Stimulated activated CD4-positive, alpha-beta T cell treated with anti-CD3 and anti-CD28 coated beads, Interleukin-15, amount 100 ng/mL, for 1 hour (primary cell): ENCODE measurements around the gene HPS5.
"Not testable (repeated sequence)": the region's sequence is repeated elsewhere in the genome, so short reads cannot be mapped to it uniquely, and the experiment has no call there.

Experiments
- DNase-seq, 2 donors: peaks; one replicate each; pipeline ENCODE4 v3.0.0-alpha.2; 2020; ENCODE audit warnings: low read depth in 1 of 2, low spot score in 1 of 2

Gene HPS5

GRCh38 chr11:18321969-18322711, at the start of gene HPS5, which contains the start of gene GTF2H1:
TSS of gene HPS5 (minus strand) at chr11:18322140. CDS start at chr11:18317858, 4,282 bp downstream.
TSS of gene GTF2H1 (plus strand) at chr11:18322567. CDS start at chr11:18333075, 10,508 bp downstream.
- DNase-seq = peak; percentile 83 to 90

- DNase-seq = no peak
Observed at GRCh38 chr11:18371279-18371678, 49.3 kb upstream of the HPS5 start.

- no peak for DNase-seq
Observed at GRCh38 chr11:18369398-18369797, 47.5 kb upstream of the HPS5 start.

GRCh38 chr11:18368221-18368620, 46.3 kb upstream of the HPS5 start:
- DNase-seq = no peak

- no peak for DNase-seq
Observed at GRCh38 chr11:18367431-18367830, 45.5 kb upstream of the HPS5 start.

- no peak for DNase-seq
Observed at GRCh38 chr11:18366286-18366685, 44.3 kb upstream of the HPS5 start.

GRCh38 chr11:18365741-18366140, 43.8 kb upstream of the HPS5 start:
- DNase-seq = no peak

- DNase-seq = no peak
Observed at GRCh38 chr11:18364495-18365073, 42.6 kb upstream of the HPS5 start.

- DNase-seq = no peak
Observed at GRCh38 chr11:18361154-18361553, 39.2 kb upstream of the HPS5 start.

GRCh38 chr11:18358646-18359045, 36.7 kb upstream of the HPS5 start:
- DNase-seq = no peak

- DNase-seq = no peak
Observed at GRCh38 chr11:18352581-18352980, 30.6 kb upstream of the HPS5 start.

- DNase-seq = no peak
Observed at GRCh38 chr11:18347471-18348125, 25.7 kb upstream of the HPS5 start.

- no peak for DNase-seq
Observed at GRCh38 chr11:18332891-18333290, 11.0 kb upstream of the HPS5 start.

GRCh38 chr11:18332302-18332701, 10.4 kb upstream of the HPS5 start:
- no peak for DNase-seq

GRCh38 chr11:18330921-18331320, 9.0 kb upstream of the HPS5 start:
- DNase-seq = no peak

GRCh38 chr11:18329196-18329870, 7.4 kb upstream of the HPS5 start:
- DNase-seq = no peak

- no peak for DNase-seq
Observed at GRCh38 chr11:18324381-18324780, 2.4 kb upstream of the HPS5 start.

GRCh38 chr11:18323881-18324280, 1.9 kb upstream of the HPS5 start:
- not testable (repeated sequence) for DNase-seq

- DNase-seq = no peak
Observed at GRCh38 chr11:18322818-18323570, 1.1 kb upstream of the HPS5 start.

GRCh38 chr11:18321578-18321968, 367 bp downstream of the HPS5 start:
- DNase-seq = no peak

- no peak for DNase-seq
Observed at GRCh38 chr11:18320617-18321016, 1.3 kb downstream of the HPS5 start.
